Endothelial cell of umbilical vein (primary cell): ENCODE measurements around the gene CRYBA4. TPM values are rescaled to one million over a fixed set of nuclear protein-coding genes. Genes with fewer than 3 reads are reported as not detected.

Experiments
- BruUV-seq: library from RNA; stranded (reverse); fragments of 400-500 nt; replicated peaks from 2 replicates; lab custom pipeline; 2021; lab: Mats Ljungman, UMichigan
- CTCF ChIA-PET: fragments of 300-600, 350-600 bp; sonication (Branson Sonifier 250); formaldehyde crosslinking; loops from one replicate; lab custom pipeline; 2021; ENCODE audit warnings: antibody characterized with exemption, inconsistent platforms; lab: Charles Lee
- POLR2A ChIA-PET: fragments of 300-600, 350-600 bp; sonication (Branson Sonifier 250); formaldehyde crosslinking; loops from one replicate; lab custom pipeline; 2021; ENCODE audit warnings: antibody characterized with exemption, inconsistent platforms; lab: Charles Lee
- DNase-seq: peaks from one replicate; pipeline ENCODE4 v3.0.0-alpha.2; 2011; ENCODE audit warnings: low read depth, low spot score
- FAIRE-seq: peaks from 2 replicates; lab custom pipeline; 2011; peaks lifted over from hg19 to GRCh38; lab: Jason Lieb, UNC
- H2AFZ ChIP-seq: 2 replicates; pipeline ENCODE4 v1.6.0; 2012; ENCODE audit warnings: low read depth, low read length, control low read depth, inconsistent platforms
- H3K27ac ChIP-seq: 2 replicates; pipeline ENCODE4 v1.5.1; 2011; ENCODE audit warnings: low read depth, mild to moderate bottlenecking, control low read depth, low read length, moderate library complexity; ENCODE audit not compliant: insufficient read depth
- H3K27me3 ChIP-seq, 2 experiments: 2 replicates each; pipeline versions ENCODE4 v1.6.0 to v1.6.1; 2011; ENCODE audit warnings: low read length in 2 of 2, mixed read lengths in 1 of 2; ENCODE audit not compliant: control insufficient read depth in 2 of 2, insufficient read depth in 2 of 2
- H3K36me3 ChIP-seq, 2 experiments: 2 replicates in 1 of 2; 3 replicates in 1 of 2; pipeline ENCODE4 v1.5.1; 2011; ENCODE audit warnings: low read length in 2 of 2, mild to moderate bottlenecking in 1 of 2, moderate library complexity in 1 of 2; ENCODE audit not compliant: control insufficient read depth in 2 of 2, insufficient read depth in 2 of 2; ENCODE audit errors: extremely low read depth in 1 of 2
- H3K4me1 ChIP-seq: 3 replicates; pipeline ENCODE4 v1.5.1; 2011; ENCODE audit warnings: mild to moderate bottlenecking, low read length; ENCODE audit not compliant: control insufficient read depth, insufficient read depth; ENCODE audit errors: extremely low read depth
- H3K4me2 ChIP-seq: 2 replicates; pipeline ENCODE4 v1.6.1; 2011; ENCODE audit warnings: low read length, control low read depth, mixed read lengths; ENCODE audit not compliant: insufficient read depth
- H3K4me3 ChIP-seq, 3 experiments: fragments of 200-600 bp in 1 of 3; sonication (generic), shearing (Covaris generic) in 1 of 3; replicated peaks in 1 of 3; 2 replicates each; pipeline ENCODE4 v1.5.1; 2011 to 2016; ENCODE audit warnings: control low read depth in 3 of 3, low read length in 3 of 3, mild to moderate bottlenecking in 2 of 3, inconsistent platforms in 1 of 3, low read depth in 1 of 3, moderate library complexity in 1 of 3; ENCODE audit not compliant: insufficient read depth in 1 of 3
- H3K79me2 ChIP-seq: 2 replicates; pipeline ENCODE4 v1.6.0; 2012; ENCODE audit warnings: low read length, inconsistent platforms; ENCODE audit not compliant: control insufficient read depth, insufficient read depth
- H3K9ac ChIP-seq: replicated peaks from 2 replicates; pipeline ENCODE3; 2011; ENCODE audit warnings: low read length, control low read depth; ENCODE audit not compliant: insufficient read depth; ENCODE audit errors: extremely low read depth
- H3K9me1 ChIP-seq: replicated peaks from 3 replicates; pipeline ENCODE4 v1.6.0; 2011; ENCODE audit warnings: mild to moderate bottlenecking, low read length; ENCODE audit not compliant: control insufficient read depth, insufficient read depth; ENCODE audit errors: extremely low read depth
- H3K9me3 ChIP-seq: replicated peaks from 2 replicates; pipeline ENCODE4 v1.5.1; 2012; ENCODE audit warnings: low read length, inconsistent platforms; ENCODE audit not compliant: control insufficient read depth, insufficient read depth
- H4K20me1 ChIP-seq: replicated peaks from 2 replicates; pipeline ENCODE3; 2011; ENCODE audit warnings: mild to moderate bottlenecking, low read length; ENCODE audit not compliant: control insufficient read depth, insufficient read depth; ENCODE audit errors: extremely low read depth
- EZH2 ChIP-seq: IDR thresholded peaks from 2 replicates; pipeline ENCODE4 v1.6.1; 2012; ENCODE audit warnings: borderline replicate concordance, low read depth, mild to moderate bottlenecking, moderate library complexity, low read length, inconsistent platforms; ENCODE audit not compliant: severe bottlenecking
- FOS ChIP-seq: IDR thresholded peaks from 2 replicates; pipeline ENCODE4 v1.6.1; 2011; ENCODE audit warnings: mild to moderate bottlenecking, low read length, moderate library complexity, borderline replicate concordance; ENCODE audit not compliant: insufficient read depth
- GATA2 ChIP-seq: IDR thresholded peaks from 2 replicates; pipeline ENCODE4 v1.7.0; 2011; ENCODE audit warnings: low read depth, mild to moderate bottlenecking, moderate library complexity, mixed read lengths, low read length; ENCODE audit not compliant: insufficient read length, insufficient read depth
- MAX ChIP-seq: IDR thresholded peaks from 2 replicates; pipeline ENCODE4 v1.6.1; 2011; ENCODE audit not compliant: insufficient read depth, insufficient read length
- MYC ChIP-seq: IDR thresholded peaks from one replicate; pipeline ENCODE4 v1.6.1; 2011; ENCODE audit warnings: mild to moderate bottlenecking, low read depth, low read length
- POLR2A ChIP-seq: IDR thresholded peaks from 2 replicates; pipeline ENCODE4 v1.6.1; 2012; ENCODE audit warnings: low read depth, mild to moderate bottlenecking, control low read depth, low read length
- POLR2AphosphoS5 ChIP-seq: IDR thresholded peaks from 2 replicates; pipeline ENCODE4 v1.6.1; 2012; ENCODE audit warnings: low read depth, mild to moderate bottlenecking, control low read depth, low read length, moderate library complexity; ENCODE audit not compliant: insufficient read depth
- dilution Hi-C: fragments of 300-500 bp; cut with MboI; formaldehyde crosslinking; loops from one replicate; pipeline ENCODE4 v1.15.0; 2019; ENCODE audit warnings: low sequenced_read_pairs; ENCODE audit not compliant: extremely low pct_ligation_motif_present
- intact Hi-C: fragments of 100-400 bp; cut with micrococcal nuclease; formaldehyde crosslinking; loops from one replicate; pipeline ENCODE4 v1.10.0; 2022
- polyA plus RNA-seq, 4 experiments: library from polyadenylated mRNA; depleted of rRNA in 3 of 4; stranded (reverse) in 3 of 4; unstranded in 1 of 4; fragments of >200 nt; gene quantifications; 2 replicates each; pipeline versions ENCODE4 v1.2.1 to v1.2.3, GENCODE V29; 2011 to 2012; ENCODE audit warnings: missing spikeins in 1 of 4
- total RNA-seq: library from RNA; stranded (reverse); gene quantifications from 2 replicates; pipeline ENCODE4 v1.2.3, GENCODE V29; 2021
- TF ChIP-seq, protein P1 (sequence below), 2 donors: IDR thresholded peaks; 1 replicate in 1 of 2; 2 replicates in 1 of 2; pipeline ENCODE4 v1.5.1; 2011; ENCODE audit warnings: low read length in 2 of 2, mild to moderate bottlenecking in 2 of 2, moderate library complexity in 2 of 2, control low read depth in 1 of 2, inconsistent platforms in 1 of 2, low read depth in 1 of 2; ENCODE audit not compliant: insufficient read depth in 1 of 2; ENCODE audit errors: extremely low read depth in 1 of 2

Gene CRYBA4
- total and polyA plus RNA-seq, 2 donors (not counting 3 experiments of a cell fraction or from before 2014, with no cell fraction given), result not detected

GRCh38 chr22:26610996-26611395, 10.8 kb upstream of the CRYBA4 start:
- no peak overlapping the region for H3K9ac ChIP-seq
- no peak overlapping the region for H3K4me3 ChIP-seq
- FAIRE-seq, result no peak
- no peak overlapping the region for H3K27ac ChIP-seq
- no peak overlapping the region for H3K4me2 ChIP-seq
- H2AFZ ChIP-seq, result no peak overlapping the region
- H3K36me3 ChIP-seq, result no peaks in the 10 kb centered on the region
- dilution Hi-C loops (no loop called here), intact Hi-C loops (no loop called here)
- no peak for TF ChIP-seq MYC
- no peak for TF ChIP-seq FOS
- TF ChIP-seq, protein P1, sequence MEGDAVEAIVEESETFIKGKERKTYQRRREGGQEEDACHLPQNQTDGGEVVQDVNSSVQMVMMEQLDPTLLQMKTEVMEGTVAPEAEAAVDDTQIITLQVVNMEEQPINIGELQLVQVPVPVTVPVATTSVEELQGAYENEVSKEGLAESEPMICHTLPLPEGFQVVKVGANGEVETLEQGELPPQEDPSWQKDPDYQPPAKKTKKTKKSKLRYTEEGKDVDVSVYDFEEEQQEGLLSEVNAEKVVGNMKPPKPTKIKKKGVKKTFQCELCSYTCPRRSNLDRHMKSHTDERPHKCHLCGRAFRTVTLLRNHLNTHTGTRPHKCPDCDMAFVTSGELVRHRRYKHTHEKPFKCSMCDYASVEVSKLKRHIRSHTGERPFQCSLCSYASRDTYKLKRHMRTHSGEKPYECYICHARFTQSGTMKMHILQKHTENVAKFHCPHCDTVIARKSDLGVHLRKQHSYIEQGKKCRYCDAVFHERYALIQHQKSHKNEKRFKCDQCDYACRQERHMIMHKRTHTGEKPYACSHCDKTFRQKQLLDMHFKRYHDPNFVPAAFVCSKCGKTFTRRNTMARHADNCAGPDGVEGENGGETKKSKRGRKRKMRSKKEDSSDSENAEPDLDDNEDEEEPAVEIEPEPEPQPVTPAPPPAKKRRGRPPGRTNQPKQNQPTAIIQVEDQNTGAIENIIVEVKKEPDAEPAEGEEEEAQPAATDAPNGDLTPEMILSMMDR (IDR thresholded peaks at IDR 0.05; ENCODE audit: extremely low read depth in 1 of 2, insufficient read depth in 1 of 2, low read depth in 1 of 2, low read length in 2 of 2), result no peak
- TF ChIP-seq POLR2AphosphoS5, result no peak
- no peak for TF ChIP-seq EZH2
- no peak for TF ChIP-seq POLR2A
- TF ChIP-seq MAX, result no peak
- TF ChIP-seq GATA2, result no peak
- H3K9me3 ChIP-seq, result no peaks in the 10 kb centered on the region
- ChIA-PET CTCF (no interaction called here), POLR2A (no interaction called here)
- no peaks in the 10 kb centered on the region for H4K20me1 ChIP-seq
- no TSS peak for BruUV-seq
- H3K4me1 ChIP-seq, result no peaks in the 10 kb centered on the region
- no peak for DNase-seq
- H3K27me3 ChIP-seq, result peaks cover 6 to 15% of the 10 kb centered on the region in 2 experiments
- no peaks in the 10 kb centered on the region for H3K9me1 ChIP-seq
- no peaks in the 10 kb centered on the region for H3K79me2 ChIP-seq
